Lower lobe of right lung (tissue), 2 donors: ENCODE results near the gene SERPINE3. TPM values are rescaled to one million over a fixed set of nuclear protein-coding genes. Genes with fewer than 3 reads are reported as not detected.

Source experiments
- ATAC-seq, 2 donors: fragments of 200-7000 bp; cut with Tn5 transposase; one replicate each; pipeline ENCODE4 v1.9.1; 2020 to 2022; ENCODE audit warnings: mild to moderate bottlenecking in 2 of 2, moderate library complexity in 2 of 2
- DNase-seq: peaks from one replicate; pipeline ENCODE4 v3.0.0-alpha.2; 2020
- H3K27ac ChIP-seq: fragments of 200-600 bp; one replicate; pipeline ENCODE4 v1.8.0; 2022
- H3K27me3 ChIP-seq: fragments of 200-600 bp; one replicate; pipeline ENCODE4 v1.8.0; 2022; ENCODE audit warnings: low read depth
- H3K36me3 ChIP-seq: fragments of 200-600 bp; one replicate; pipeline ENCODE4 v1.8.0; 2022; ENCODE audit warnings: mild to moderate bottlenecking
- H3K4me1 ChIP-seq: fragments of 200-600 bp; one replicate; pipeline ENCODE4 v1.8.0; 2022
- H3K4me3 ChIP-seq: fragments of 200-600 bp; one replicate; pipeline ENCODE4 v1.8.0; 2022; ENCODE audit warnings: mild to moderate bottlenecking
- H3K9me3 ChIP-seq: fragments of 200-600 bp; one replicate; pipeline ENCODE4 v1.8.0; 2022
- CTCF ChIP-seq: fragments of 200-600 bp; IDR thresholded peaks from one replicate; pipeline ENCODE4 v1.8.0; 2022; ENCODE audit warnings: antibody characterized with exemption, mild to moderate bottlenecking
- intact Hi-C: fragments of 100-400 bp; cut with DNase I; formaldehyde crosslinking; loops from one replicate; pipeline ENCODE4 v1.11.0; 2022
- total RNA-seq: library from RNA; stranded (reverse); fragmentation: NEBNext Ultra II Directional; extraction: Animal tissue kit (Norgen Biotek cat#: 25700); gene quantifications from one replicate; pipeline ENCODE4 v1.2.1, GENCODE V29; 2021
- donor health status: DM: no; HTN: yes; CAD: no; lungs with severe emphysema.

SERPINE3 gene
- total RNA-seq, 1 donor from 2014 or later, result not detected

- no peak for DNase-seq
- TF ChIP-seq CTCF, result no peak
- intact Hi-C loops, result no loop called here
- H3K27ac ChIP-seq, result no peak overlapping the region
- peak in 1 of 2 donors; percentile 52 for ATAC-seq
- no peaks in the 10 kb centered on the region for H3K27me3 ChIP-seq
- H3K36me3 ChIP-seq, result no peaks in the 10 kb centered on the region
- H3K4me1 ChIP-seq, result no peaks in the 10 kb centered on the region
- H3K4me3 ChIP-seq, result no peak overlapping the region
- H3K9me3 ChIP-seq, result no peaks in the 10 kb centered on the region
Observed at GRCh38 chr13:51348069-51348967, 8.8 kb downstream of the SERPINE3 start.

- H3K27ac ChIP-seq, result no peak overlapping the region
- intact Hi-C loops, result no loop called here
- H3K27me3 ChIP-seq, result no peaks in the 10 kb centered on the region
- no peak overlapping the region for H3K4me3 ChIP-seq
- no peaks in the 10 kb centered on the region for H3K4me1 ChIP-seq
- ATAC-seq (no peak), DNase-seq (no peak)
- H3K36me3 ChIP-seq, result no peaks in the 10 kb centered on the region
- TF ChIP-seq CTCF, result no peak
- H3K9me3 ChIP-seq, result no peaks in the 10 kb centered on the region
Observed at GRCh38 chr13:51349016-51349415, 9.5 kb downstream of the SERPINE3 start.

- TF ChIP-seq CTCF, result no peak
- no peaks in the 10 kb centered on the region for H3K4me1 ChIP-seq
- H3K9me3 ChIP-seq, result no peaks in the 10 kb centered on the region
- DNase-seq, result no peak
- no peak for ATAC-seq
- no peaks in the 10 kb centered on the region for H3K27me3 ChIP-seq
- no peaks in the 10 kb centered on the region for H3K36me3 ChIP-seq
- intact Hi-C loops, result no loop called here
- no peak overlapping the region for H3K27ac ChIP-seq
- no peak overlapping the region for H3K4me3 ChIP-seq
Observed at GRCh38 chr13:51355217-51355616, 15.7 kb downstream of the SERPINE3 start.

- H3K4me1 ChIP-seq, result no peaks in the 10 kb centered on the region
- ATAC-seq (no peak), DNase-seq (no peak)
- H3K36me3 ChIP-seq, result peaks cover 6% of the 10 kb centered on the region
- no peak overlapping the region for H3K4me3 ChIP-seq
- no peak overlapping the region for H3K27ac ChIP-seq
- intact Hi-C loops, result no loop called here
- H3K27me3 ChIP-seq, result no peaks in the 10 kb centered on the region
- TF ChIP-seq CTCF, result no peak
- H3K9me3 ChIP-seq, result no peaks in the 10 kb centered on the region
Observed at GRCh38 chr13:51357928-51358595, 18.6 kb downstream of the SERPINE3 start.

- Histone ChIP-seq H3K9me3 (no peaks in the 10 kb centered on the region), H3K4me1 (no peaks in the 10 kb centered on the region), H3K36me3 (peaks cover 15% of the 10 kb centered on the region), H3K27ac (no peak overlapping the region), H3K4me3 (no peak overlapping the region), H3K27me3 (no peaks in the 10 kb centered on the region)
- no peak for ATAC-seq
- TF ChIP-seq CTCF, result no peak
- intact Hi-C loops, result no loop called here
- no peak for DNase-seq
Observed at GRCh38 chr13:51359352-51359751, 19.9 kb downstream of the SERPINE3 start.
